ENCODE results near the gene RILPL2. TPM values are rescaled to one million over a fixed set of nuclear protein-coding genes. Genes with fewer than 3 reads are reported as not detected.

The RILPL2 gene
- total RNA-seq, 2 donors from 2014 or later = 8.3 to 8.6 TPM

DNA sequence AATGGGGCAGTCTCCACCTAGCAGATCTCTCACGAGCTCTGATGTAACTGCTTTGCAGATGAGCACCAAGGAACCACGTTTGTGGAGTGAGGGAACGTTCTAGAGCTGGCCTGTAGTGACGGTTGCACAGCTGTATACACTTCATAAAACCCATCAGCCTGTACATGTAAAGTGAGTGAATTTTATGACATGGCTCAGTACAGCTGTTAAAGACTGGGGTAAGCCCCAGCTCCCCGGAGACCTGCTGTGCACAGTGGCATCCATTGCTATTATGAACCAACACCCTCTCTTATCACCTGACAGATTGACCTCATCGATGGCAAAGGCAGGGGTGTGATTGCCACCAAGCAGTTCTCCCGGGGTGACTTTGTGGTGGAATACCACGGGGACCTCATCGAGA lies 31.9 kb downstream of the RILPL2 start:
- WGBS = 90% methylated on average over 9 of the region's 9 CpGs
- H3K36me3 ChIP-seq = peaks cover 0 to 12% of the 10 kb centered on the region in 2 donors
- H3K9me3 ChIP-seq = no peaks in the 10 kb centered on the region
- intact Hi-C loops (cut with DNase I) = no loop called here
- no peak for DNase-seq (ENCODE audit: low spot score)
- H3K27me3 ChIP-seq (replicated peaks; ENCODE audit: insufficient read depth) = no peaks in the 10 kb centered on the region
- no peaks in the 10 kb centered on the region for H3K4me1 ChIP-seq (replicated peaks)
- H3K27ac ChIP-seq = peak overlapping the region in 1 of 2 donors; percentile 12
- no peak overlapping the region for H3K4me3 ChIP-seq
- TF ChIP-seq, protein P1, sequence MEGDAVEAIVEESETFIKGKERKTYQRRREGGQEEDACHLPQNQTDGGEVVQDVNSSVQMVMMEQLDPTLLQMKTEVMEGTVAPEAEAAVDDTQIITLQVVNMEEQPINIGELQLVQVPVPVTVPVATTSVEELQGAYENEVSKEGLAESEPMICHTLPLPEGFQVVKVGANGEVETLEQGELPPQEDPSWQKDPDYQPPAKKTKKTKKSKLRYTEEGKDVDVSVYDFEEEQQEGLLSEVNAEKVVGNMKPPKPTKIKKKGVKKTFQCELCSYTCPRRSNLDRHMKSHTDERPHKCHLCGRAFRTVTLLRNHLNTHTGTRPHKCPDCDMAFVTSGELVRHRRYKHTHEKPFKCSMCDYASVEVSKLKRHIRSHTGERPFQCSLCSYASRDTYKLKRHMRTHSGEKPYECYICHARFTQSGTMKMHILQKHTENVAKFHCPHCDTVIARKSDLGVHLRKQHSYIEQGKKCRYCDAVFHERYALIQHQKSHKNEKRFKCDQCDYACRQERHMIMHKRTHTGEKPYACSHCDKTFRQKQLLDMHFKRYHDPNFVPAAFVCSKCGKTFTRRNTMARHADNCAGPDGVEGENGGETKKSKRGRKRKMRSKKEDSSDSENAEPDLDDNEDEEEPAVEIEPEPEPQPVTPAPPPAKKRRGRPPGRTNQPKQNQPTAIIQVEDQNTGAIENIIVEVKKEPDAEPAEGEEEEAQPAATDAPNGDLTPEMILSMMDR (IDR thresholded peaks at IDR 0.05) = no peak
- TF ChIP-seq POLR2A (IDR thresholded peaks at IDR 0.05) (no peak), POLR2AphosphoS5 (IDR thresholded peaks at IDR 0.05) (no peak)

GRCh38 chr12:123401753-123402683 lies 34.5 kb downstream of the RILPL2 start:
- H3K9me3 ChIP-seq = no peaks in the 10 kb centered on the region
- no peak for DNase-seq (ENCODE audit: low spot score)
- peaks cover 13% of the 10 kb centered on the region for H3K4me1 ChIP-seq (replicated peaks)
- intact Hi-C loops (cut with DNase I) = no loop called here
- peak overlapping the region; percentile 40 to 51 for H3K27ac ChIP-seq
- no peaks in the 10 kb centered on the region for H3K27me3 ChIP-seq (replicated peaks; ENCODE audit: insufficient read depth)
- peaks cover 0 to 15% of the 10 kb centered on the region in 2 donors for H3K36me3 ChIP-seq
- TF ChIP-seq POLR2A (IDR thresholded peaks at IDR 0.05) (no peak), POLR2AphosphoS5 (IDR thresholded peaks at IDR 0.05) (no peak)
- TF ChIP-seq, protein P1 (IDR thresholded peaks at IDR 0.05) = no peak
- 68% methylated on average over 15 of the region's 15 CpGs for WGBS
- H3K4me3 ChIP-seq = no peak overlapping the region

- peaks cover 13% of the 10 kb centered on the region for H3K4me1 ChIP-seq (replicated peaks)
- intact Hi-C loops (cut with DNase I) = loop anchor here (5.0 to 10.0 kb wide), 3 partner anchors 33 to 183 kb away; partner anchors contain the start of genes SNRNP35 and TMED2
- no peaks in the 10 kb centered on the region for H3K9me3 ChIP-seq
- no peak overlapping the region for H3K4me3 ChIP-seq
- H3K36me3 ChIP-seq = peaks cover 0 to 22% of the 10 kb centered on the region in 2 donors
- WGBS = 71% methylated on average over 6 of the region's 6 CpGs
- TF ChIP-seq, protein P1 (IDR thresholded peaks at IDR 0.05) = no peak
- TF ChIP-seq POLR2A (IDR thresholded peaks at IDR 0.05) (no peak), POLR2AphosphoS5 (IDR thresholded peaks at IDR 0.05) (no peak)
- no peak for DNase-seq (ENCODE audit: low spot score)
- H3K27ac ChIP-seq = peak overlapping the region; percentile 87 to 94
- H3K27me3 ChIP-seq (replicated peaks; ENCODE audit: insufficient read depth) = no peaks in the 10 kb centered on the region
Measured at GRCh38 chr12:123399255-123399617, 37.2 kb downstream of the RILPL2 start.

- 42% methylated on average over 14 of the region's 14 CpGs for WGBS
- H3K9me3 ChIP-seq = no peaks in the 10 kb centered on the region
- peak overlapping the region; percentile 87 to 94 for H3K27ac ChIP-seq
- H3K27me3 ChIP-seq (replicated peaks; ENCODE audit: insufficient read depth) = no peaks in the 10 kb centered on the region
- intact Hi-C loops (cut with DNase I) = loop anchor here (5.0 to 10.0 kb wide), 3 partner anchors 34 to 184 kb away; partner anchors contain the start of genes SNRNP35 and TMED2
- TF ChIP-seq POLR2AphosphoS5 (IDR thresholded peaks at IDR 0.05) = peak; percentile 88
- no peak for TF ChIP-seq POLR2A (IDR thresholded peaks at IDR 0.05)
- peak; percentile 76 for DNase-seq (ENCODE audit: low spot score)
- no peak overlapping the region for H3K4me3 ChIP-seq
- peaks cover 13% of the 10 kb centered on the region for H3K4me1 ChIP-seq (replicated peaks)
- H3K36me3 ChIP-seq = peaks cover 0 to 17% of the 10 kb centered on the region in 2 donors
Measured at GRCh38 chr12:123398550-123399254, 37.8 kb downstream of the RILPL2 start.

- no peak overlapping the region for H3K4me3 ChIP-seq
- H3K4me1 ChIP-seq (replicated peaks) = peaks cover 13% of the 10 kb centered on the region
- H3K36me3 ChIP-seq = peaks cover 0 to 17% of the 10 kb centered on the region in 2 donors
- WGBS = 62% methylated on average over 10 of the region's 10 CpGs
- peak overlapping the region; percentile 87 to 94 for H3K27ac ChIP-seq
- no peaks in the 10 kb centered on the region for H3K9me3 ChIP-seq
- intact Hi-C loops (cut with DNase I) = loop anchor here (5.0 to 10.0 kb wide), 3 partner anchors 34 to 184 kb away; partner anchors contain the start of genes SNRNP35 and TMED2
- DNase-seq (ENCODE audit: low spot score) = no peak
- no peaks in the 10 kb centered on the region for H3K27me3 ChIP-seq (replicated peaks; ENCODE audit: insufficient read depth)
- TF ChIP-seq POLR2A (IDR thresholded peaks at IDR 0.05) (no peak), POLR2AphosphoS5 (IDR thresholded peaks at IDR 0.05) (no peak)
- TF ChIP-seq, protein P1 (IDR thresholded peaks at IDR 0.05) = no peak
Measured at GRCh38 chr12:123398177-123398549, 38.3 kb downstream of the RILPL2 start.

Data from prostate gland (tissue), 2 donors.